Mesenchymal stem cell (in vitro differentiated cells and primary cell): ENCODE results near the gene C22orf15. TPM values are rescaled to one million over a fixed set of nuclear protein-coding genes. Genes with fewer than 3 reads are reported as not detected.

Source experiments
- DNase-seq: peaks from one replicate; pipeline ENCODE4 v3.0.0-alpha.2; 2013
- H2AFZ ChIP-seq: one replicate; pipeline ENCODE4 v1.6.1; 2013; ENCODE audit warnings: low read depth, mild to moderate bottlenecking, control low read depth, inconsistent platforms, low read length, moderate library complexity
- H2AK5ac ChIP-seq: 2 replicates; pipeline ENCODE4 v1.6.1; 2013; ENCODE audit warnings: low read length, moderate library complexity, mild to moderate bottlenecking, inconsistent platforms; ENCODE audit not compliant: severe bottlenecking
- H2BK120ac ChIP-seq: one replicate; pipeline ENCODE4 v1.6.1; 2013; ENCODE audit warnings: low read depth, mild to moderate bottlenecking, inconsistent platforms, low read length, moderate library complexity
- H2BK12ac ChIP-seq, 2 experiments: one replicate each; pipeline ENCODE4 v1.6.1; 2013; ENCODE audit warnings: inconsistent platforms in 2 of 2, low read length in 2 of 2, mild to moderate bottlenecking in 2 of 2, moderate library complexity in 2 of 2, control low read depth in 1 of 2
- H2BK15ac ChIP-seq: one replicate; pipeline ENCODE4 v1.6.1; 2013; ENCODE audit warnings: mild to moderate bottlenecking, low read depth, inconsistent platforms; ENCODE audit not compliant: poor library complexity, severe bottlenecking
- H2BK5ac ChIP-seq: 2 replicates; pipeline ENCODE4 v1.6.1; 2013; ENCODE audit warnings: low read depth, mild to moderate bottlenecking, low read length, control low read depth, inconsistent platforms; ENCODE audit not compliant: poor library complexity, severe bottlenecking
- H3K14ac ChIP-seq, 2 experiments: one replicate each; pipeline ENCODE4 v1.6.1; 2013; ENCODE audit warnings: inconsistent platforms in 2 of 2, low read length in 2 of 2, control low read depth in 1 of 2, mild to moderate bottlenecking in 1 of 2, moderate library complexity in 1 of 2
- H3K18ac ChIP-seq, 2 experiments: one replicate each; pipeline ENCODE4 v1.6.1; 2013; ENCODE audit warnings: inconsistent platforms in 2 of 2, low read length in 2 of 2, control low read depth in 1 of 2, low read depth in 1 of 2, mild to moderate bottlenecking in 1 of 2
- H3K23ac ChIP-seq, 2 experiments: one replicate each; pipeline ENCODE4 v1.6.1; 2013; ENCODE audit warnings: inconsistent platforms in 2 of 2, low read length in 2 of 2, mild to moderate bottlenecking in 2 of 2, moderate library complexity in 2 of 2, control low read depth in 1 of 2
- H3K27ac ChIP-seq: 2 replicates; pipeline ENCODE4 v1.5.1; 2013; ENCODE audit warnings: mild to moderate bottlenecking, moderate library complexity, low read length, control low read depth, inconsistent platforms; ENCODE audit not compliant: poor library complexity, severe bottlenecking
- H3K27me3 ChIP-seq, 2 experiments: 2 replicates each; pipeline versions ENCODE4 v1.6.1 to v1.7.0; 2013; ENCODE audit warnings: low read length in 2 of 2, mild to moderate bottlenecking in 2 of 2, moderate library complexity in 2 of 2, control low read depth in 1 of 2, inconsistent platforms in 1 of 2; ENCODE audit not compliant: control insufficient read depth in 1 of 2, insufficient read depth in 1 of 2
- H3K36me3 ChIP-seq, 2 experiments: 2 replicates each; pipeline versions ENCODE4 v1.6.1 to v1.7.0; 2013; ENCODE audit warnings: low read length in 2 of 2, control low read depth in 1 of 2, inconsistent platforms in 1 of 2, low read depth in 1 of 2, mild to moderate bottlenecking in 1 of 2; ENCODE audit not compliant: insufficient read depth in 2 of 2, control insufficient read depth in 1 of 2
- H3K4ac ChIP-seq, 2 experiments: one replicate each; pipeline ENCODE4 v1.6.1; 2013; ENCODE audit warnings: inconsistent platforms in 2 of 2, low read length in 2 of 2, mild to moderate bottlenecking in 2 of 2, moderate library complexity in 2 of 2, control low read depth in 1 of 2, low read depth in 1 of 2
- H3K4me1 ChIP-seq: 2 replicates; pipeline ENCODE4 v1.6.1; 2013; ENCODE audit warnings: low read depth, low read length, control low read depth; ENCODE audit not compliant: control insufficient read depth, insufficient read depth
- H3K4me2 ChIP-seq: 2 replicates; pipeline ENCODE4 v1.6.1; 2013; ENCODE audit warnings: low read length, mild to moderate bottlenecking, inconsistent platforms; ENCODE audit not compliant: poor library complexity, severe bottlenecking
- H3K4me3 ChIP-seq, 2 experiments: 2 replicates each; pipeline versions ENCODE4 v1.5.1 to v1.7.0; 2013; ENCODE audit warnings: low read length in 2 of 2, mild to moderate bottlenecking in 2 of 2, control low read depth in 1 of 2, low read depth in 1 of 2; ENCODE audit not compliant: insufficient read depth in 1 of 2
- H3K79me1 ChIP-seq: replicated peaks from 2 replicates; pipeline ENCODE4 v1.6.1; 2013; ENCODE audit warnings: mild to moderate bottlenecking, control low read depth, low read length, inconsistent platforms; ENCODE audit not compliant: poor library complexity, severe bottlenecking
- H3K9ac ChIP-seq: 2 replicates; pipeline ENCODE4 v1.7.0; 2013; ENCODE audit warnings: mild to moderate bottlenecking, low read length, moderate library complexity
- H3K9me3 ChIP-seq: 2 replicates; pipeline ENCODE4 v1.7.0; 2013; ENCODE audit warnings: mild to moderate bottlenecking, low read length; ENCODE audit not compliant: control insufficient read depth
- H4K8ac ChIP-seq: one replicate; pipeline ENCODE4 v1.6.1; 2013; ENCODE audit warnings: inconsistent platforms, mild to moderate bottlenecking, low read length, moderate library complexity
- H4K91ac ChIP-seq: one replicate; pipeline ENCODE4 v1.6.1; 2013; ENCODE audit warnings: mild to moderate bottlenecking, low read length, inconsistent platforms
- WGBS: methylation state at CpG from one replicate; pipeline ENCODE4 v1.1.7; 2013; ENCODE audit warnings: mixed read lengths; 5-methylcytosine and 5-hydroxymethylcytosine counted together
- polyA plus RNA-seq, 2 experiments: library from polyadenylated mRNA; stranded (reverse); fragments of 200-250 nt; gene quantifications; one replicate each; pipeline ENCODE4 v1.2.3, GENCODE V29; 2013

C22orf15 gene
- 0.15 TPM for polyA plus RNA-seq (2013, experiment 1 of 2)
- 0.26 TPM for polyA plus RNA-seq (2013, experiment 2 of 2)

- Histone ChIP-seq H4K91ac (peak within 1 kb of the TSS; percentile 76), H2BK15ac (peak within 1 kb of the TSS; percentile 29), H3K9me3 (no peaks in the 10 kb centered on the region), H2BK5ac (no peak within 1 kb of the TSS), H3K4me3 (no peak within 1 kb of the TSS), H3K9ac (no peak within 1 kb of the TSS), H4K8ac (peak within 1 kb of the TSS; percentile 81), H3K27me3 (peaks cover 0 to 4% of the 10 kb centered on the region in 2 experiments), H2AFZ (peak within 1 kb of the TSS; percentile 60), H2BK120ac (peak within 1 kb of the TSS; percentile 61), H3K14ac (no peak within 1 kb of the TSS), H2BK12ac (peak within 1 kb of the TSS in 1 of 2 experiments; percentile 35), H3K4me1 (peaks cover 29% of the 10 kb centered on the region), H3K4me2 (no peak within 1 kb of the TSS), H3K18ac (peak within 1 kb of the TSS; percentile 69 to 72), H3K23ac (no peak within 1 kb of the TSS), H3K79me1 (peaks cover 2% of the 10 kb centered on the region), H3K36me3 (peaks cover 0 to 16% of the 10 kb centered on the region in 2 experiments), H3K27ac (no peak within 1 kb of the TSS), H2AK5ac (peak within 1 kb of the TSS; percentile 37), H3K4ac (peak within 1 kb of the TSS; percentile 40 to 51)
- 65% methylated on average over 16 of the region's 23 CpGs for WGBS
- peak; percentile 58 for DNase-seq
These were observed at the start of gene C22orf15 for GRCh38 chr22:23762842-23763578. Gene C22orf15 (plus strand): TSS chr22:23762990. CDS start chr22:23763307, 317 bp downstream.

- no peaks in the 10 kb centered on the region for H3K9me3 ChIP-seq
- peak overlapping the region in 1 of 2 experiments; percentile 9 for H3K23ac ChIP-seq
- H3K4me3 ChIP-seq = no peak overlapping the region
- no peaks in the 10 kb centered on the region for H3K27me3 ChIP-seq
- no peak overlapping the region for H3K4ac ChIP-seq
- no peak overlapping the region for H2BK5ac ChIP-seq
- no peak overlapping the region for H3K18ac ChIP-seq
- peaks cover 13% of the 10 kb centered on the region for H3K4me1 ChIP-seq
- no peak overlapping the region for H3K14ac ChIP-seq
- 92% methylated on average over 27 of the region's 28 CpGs for WGBS
- no peak overlapping the region for H2BK120ac ChIP-seq
- peaks cover 19% of the 10 kb centered on the region for H3K79me1 ChIP-seq
- H3K4me2 ChIP-seq = no peak overlapping the region
- no peak for DNase-seq
- H4K8ac ChIP-seq = no peak overlapping the region
- no peak overlapping the region for H2BK12ac ChIP-seq
- H2BK15ac ChIP-seq = no peak overlapping the region
- H3K36me3 ChIP-seq = peaks cover 29 to 54% of the 10 kb centered on the region in 2 experiments
- H2AFZ ChIP-seq = no peak overlapping the region
- no peak overlapping the region for H2AK5ac ChIP-seq
- H4K91ac ChIP-seq = peak overlapping the region; percentile 20
- H3K27ac ChIP-seq = no peak overlapping the region
- no peak overlapping the region for H3K9ac ChIP-seq
These were observed 48.8 kb upstream of the C22orf15 start for GRCh38 chr22:23713696-23714595.

GRCh38 chr22:23714596-23715578, 47.9 kb upstream of the C22orf15 start:
- no peak overlapping the region for H2BK120ac ChIP-seq
- H2AFZ ChIP-seq = no peak overlapping the region
- H3K9ac ChIP-seq = no peak overlapping the region
- peak overlapping the region; percentile 20 for H4K91ac ChIP-seq
- no peak overlapping the region for H3K23ac ChIP-seq
- peaks cover 13% of the 10 kb centered on the region for H3K4me1 ChIP-seq
- no peak overlapping the region for H2BK15ac ChIP-seq
- no peak overlapping the region for H3K4me3 ChIP-seq
- no peak overlapping the region for H2AK5ac ChIP-seq
- no peak overlapping the region for H3K4ac ChIP-seq
- H3K14ac ChIP-seq = no peak overlapping the region
- DNase-seq = no peak
- H4K8ac ChIP-seq = no peak overlapping the region
- H3K79me1 ChIP-seq = peaks cover 19% of the 10 kb centered on the region
- H2BK12ac ChIP-seq = no peak overlapping the region
- H3K27me3 ChIP-seq = no peaks in the 10 kb centered on the region
- no peaks in the 10 kb centered on the region for H3K9me3 ChIP-seq
- H2BK5ac ChIP-seq = no peak overlapping the region
- H3K4me2 ChIP-seq = no peak overlapping the region
- H3K18ac ChIP-seq = no peak overlapping the region
- 91% methylated on average over 22 of the region's 23 CpGs for WGBS
- peaks cover 29 to 45% of the 10 kb centered on the region in 2 experiments for H3K36me3 ChIP-seq
- no peak overlapping the region for H3K27ac ChIP-seq
